ENCODE results near the gene HGFAC.

DNA sequence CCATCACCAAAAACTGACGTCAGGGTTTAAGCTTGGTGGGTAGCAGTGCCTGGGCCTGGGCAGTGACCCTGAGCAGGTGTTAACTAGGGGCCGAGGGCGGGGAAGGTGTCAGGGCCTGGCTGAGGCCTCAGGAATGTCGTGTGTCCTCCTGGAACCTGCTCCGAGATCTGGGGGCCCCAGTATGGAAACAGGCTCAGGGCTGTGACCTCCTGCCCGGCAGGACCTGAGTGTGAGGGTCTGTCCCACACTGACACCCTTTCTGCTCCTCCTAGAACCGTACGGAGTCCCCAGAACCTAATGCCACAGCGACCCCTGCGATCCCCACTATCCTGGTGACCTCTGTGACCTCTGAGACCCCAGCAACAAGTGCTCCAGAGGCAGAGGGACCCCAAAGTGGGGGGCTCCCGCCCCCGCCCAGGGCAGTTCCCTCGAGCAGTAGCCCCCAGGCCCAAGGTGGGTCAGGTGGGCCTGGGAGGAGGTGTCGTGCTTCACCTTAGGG is 741 bp downstream of the HGFAC start:
- TF ChIP-seq, protein P1, sequence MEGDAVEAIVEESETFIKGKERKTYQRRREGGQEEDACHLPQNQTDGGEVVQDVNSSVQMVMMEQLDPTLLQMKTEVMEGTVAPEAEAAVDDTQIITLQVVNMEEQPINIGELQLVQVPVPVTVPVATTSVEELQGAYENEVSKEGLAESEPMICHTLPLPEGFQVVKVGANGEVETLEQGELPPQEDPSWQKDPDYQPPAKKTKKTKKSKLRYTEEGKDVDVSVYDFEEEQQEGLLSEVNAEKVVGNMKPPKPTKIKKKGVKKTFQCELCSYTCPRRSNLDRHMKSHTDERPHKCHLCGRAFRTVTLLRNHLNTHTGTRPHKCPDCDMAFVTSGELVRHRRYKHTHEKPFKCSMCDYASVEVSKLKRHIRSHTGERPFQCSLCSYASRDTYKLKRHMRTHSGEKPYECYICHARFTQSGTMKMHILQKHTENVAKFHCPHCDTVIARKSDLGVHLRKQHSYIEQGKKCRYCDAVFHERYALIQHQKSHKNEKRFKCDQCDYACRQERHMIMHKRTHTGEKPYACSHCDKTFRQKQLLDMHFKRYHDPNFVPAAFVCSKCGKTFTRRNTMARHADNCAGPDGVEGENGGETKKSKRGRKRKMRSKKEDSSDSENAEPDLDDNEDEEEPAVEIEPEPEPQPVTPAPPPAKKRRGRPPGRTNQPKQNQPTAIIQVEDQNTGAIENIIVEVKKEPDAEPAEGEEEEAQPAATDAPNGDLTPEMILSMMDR (conservative IDR thresholded peaks at IDR 0.05) = no peak
- no peak for TF ChIP-seq EZH2 (IDR thresholded peaks at IDR 0.05; ENCODE audit: low read depth)

Measured in PC-9 (cell line).